Right forelimb (tissue), 1 donor: ENCODE data around the gene AGTRAP.

Experiments used
- DNase-seq: peaks from one replicate; pipeline ENCODE4 v3.0.0-alpha.2; 2018

Gene AGTRAP

DNA sequence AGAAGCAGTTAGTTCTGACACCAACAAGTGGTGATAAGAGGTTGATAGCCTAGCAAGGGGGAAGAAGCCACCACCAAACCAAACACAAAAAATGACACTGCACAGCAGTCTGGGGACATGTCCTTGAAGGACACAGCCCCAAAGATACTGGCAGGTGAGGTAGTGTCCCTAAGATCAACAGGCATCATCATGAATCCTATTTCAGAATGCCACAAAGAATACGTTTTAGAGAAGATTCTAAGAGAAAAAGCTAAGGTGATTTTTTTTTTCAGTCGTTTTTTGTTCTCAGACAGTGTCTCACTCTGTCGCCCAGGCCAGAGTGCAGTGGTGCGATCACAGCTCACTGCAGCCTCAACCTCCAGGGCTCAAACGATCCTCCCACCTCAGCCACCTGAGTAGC lies 50.2 kb downstream of the AGTRAP start:
- no peak for DNase-seq

DNA sequence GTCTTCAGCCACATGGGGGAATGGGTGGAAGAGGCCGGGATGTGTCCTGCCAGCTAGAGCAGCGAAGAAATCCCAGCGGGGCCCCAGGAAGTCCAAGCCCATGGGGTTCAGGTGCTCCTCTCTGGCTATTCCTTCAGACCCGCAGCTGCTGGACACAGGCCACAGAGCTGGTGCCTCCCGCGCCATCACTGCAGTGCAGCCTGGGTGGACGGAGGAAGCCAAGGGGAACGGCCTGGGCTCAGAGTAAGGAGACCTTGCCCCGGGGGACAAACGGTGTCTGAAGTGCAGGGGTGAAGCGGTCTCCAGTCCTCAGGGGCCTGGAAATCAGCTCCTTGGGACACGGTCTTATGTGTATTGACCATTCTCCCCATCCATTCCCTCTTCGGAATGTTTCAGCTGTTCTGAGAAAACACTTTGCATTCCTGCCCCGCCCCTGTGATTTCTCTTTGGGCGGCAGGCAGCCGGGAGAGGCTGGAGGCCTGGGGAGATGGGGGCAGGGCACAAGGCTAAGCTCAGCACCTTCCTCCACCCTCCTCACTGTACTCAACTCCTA lies 51.4 kb downstream of the AGTRAP start:
- no peak for DNase-seq

DNA sequence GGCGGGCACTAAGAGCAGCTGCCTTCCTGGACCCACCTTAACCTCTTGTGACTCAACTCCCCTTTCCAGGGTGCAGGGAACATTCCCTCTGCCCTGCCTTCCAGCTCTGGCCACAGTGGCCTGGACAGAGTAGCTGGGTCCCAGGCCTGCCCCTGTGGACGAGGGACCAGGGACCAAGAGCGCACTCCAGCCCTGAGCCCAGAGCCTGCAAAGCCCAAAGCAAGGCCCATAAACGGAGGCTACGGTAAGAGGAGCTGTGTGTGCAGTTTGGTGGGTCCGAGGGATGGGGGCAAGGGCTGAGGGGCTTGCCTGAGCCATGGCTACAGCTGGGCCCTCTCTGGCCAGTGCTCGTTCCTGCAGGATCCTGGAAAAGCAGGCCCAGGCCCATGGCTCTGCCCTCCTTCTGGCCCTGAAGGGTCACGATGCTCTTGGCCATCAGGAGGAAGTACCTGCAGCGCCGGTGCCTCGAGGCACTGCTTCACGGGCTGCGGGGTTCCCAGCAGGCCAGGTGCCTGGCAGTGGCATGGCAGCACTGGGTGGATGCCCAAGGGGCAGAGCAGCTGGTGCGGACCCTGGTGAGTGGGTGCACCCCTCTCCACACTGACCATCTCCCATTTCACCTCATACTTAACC lies 52.0 kb downstream of the AGTRAP start:
- DNase-seq = no peak

DNA sequence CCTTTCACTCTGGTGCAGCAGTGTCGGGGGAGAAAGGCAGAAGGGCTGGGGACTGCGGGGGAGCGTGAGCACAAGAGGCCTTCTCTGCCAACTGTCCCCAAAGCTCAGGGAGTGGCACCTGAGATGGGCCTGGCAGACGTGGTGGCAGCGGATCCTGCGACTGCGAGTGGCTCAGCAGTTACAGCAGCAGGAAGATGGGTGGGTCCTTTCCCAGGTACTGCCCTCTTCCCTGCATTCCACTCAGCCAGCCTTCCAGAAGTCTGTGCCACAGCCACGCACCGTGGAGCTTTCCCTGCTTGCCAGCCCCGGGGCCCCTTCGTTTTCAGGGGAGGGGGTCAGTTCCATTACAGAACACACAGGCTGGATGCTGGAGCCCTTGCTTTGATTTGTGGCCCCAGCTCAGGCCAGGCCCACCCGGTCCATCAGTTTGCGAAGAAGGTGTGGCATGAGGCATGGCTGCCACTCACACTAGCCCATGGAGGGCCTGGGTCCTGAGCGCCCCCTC lies 52.7 kb downstream of the AGTRAP start:
- no peak for DNase-seq

GRCh38 chr1:11789126-11790067 lies 53.5 kb downstream of the AGTRAP start:
- DNase-seq = no peak

GRCh38 chr1:11790101-11790879 lies 54.4 kb downstream of the AGTRAP start:
- DNase-seq = no peak

GRCh38 chr1:11790880-11791715 lies 55.2 kb downstream of the AGTRAP start:
- DNase-seq = peak; percentile 73

GRCh38 chr1:11792106-11792505 lies 56.2 kb downstream of the AGTRAP start:
- no peak for DNase-seq

- no peak for DNase-seq
These were observed 57.9 kb downstream of the AGTRAP start for GRCh38 chr1:11793819-11794218.

- DNase-seq = no peak
These were observed 58.7 kb downstream of the AGTRAP start for GRCh38 chr1:11794446-11795237.

- no peak for DNase-seq
These were observed 59.4 kb downstream of the AGTRAP start for GRCh38 chr1:11795238-11795890.

DNA sequence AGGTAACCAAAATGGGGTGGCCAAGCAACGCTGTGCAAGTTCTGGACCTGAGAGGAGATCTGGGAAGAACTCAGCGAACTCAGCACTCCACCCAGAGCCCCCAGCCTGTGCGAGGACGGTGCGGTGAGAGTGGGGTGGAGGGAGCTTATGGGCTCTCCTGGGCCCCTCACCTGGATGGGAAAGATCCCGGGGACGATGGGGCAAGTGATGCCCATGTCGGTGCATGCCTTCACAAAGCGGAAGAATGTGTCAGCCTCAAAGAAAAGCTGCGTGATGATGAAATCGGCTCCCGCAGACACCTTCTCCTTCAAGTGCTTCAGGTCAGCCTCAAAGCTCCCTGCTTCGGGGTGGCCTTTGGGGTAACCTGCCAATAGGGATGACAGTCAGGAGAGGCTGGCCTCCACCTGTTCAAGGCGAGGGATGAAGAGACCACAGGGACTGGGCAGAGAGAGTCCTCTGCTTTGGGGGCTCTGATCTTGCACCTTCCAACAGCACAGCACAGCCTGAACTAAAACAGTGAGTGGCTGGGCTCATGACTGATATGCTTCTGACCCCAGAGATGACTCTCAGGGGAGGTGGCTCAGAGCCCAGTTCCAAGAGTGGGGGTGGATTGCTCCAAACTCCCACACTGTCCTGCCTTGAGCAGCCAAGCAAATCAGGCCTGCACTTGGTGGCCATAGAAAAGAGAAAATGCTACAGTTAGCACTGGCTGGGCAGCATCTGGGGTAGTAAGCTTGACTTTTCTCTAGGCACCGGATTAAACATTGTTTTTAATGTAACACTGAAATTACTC lies 60.3 kb downstream of the AGTRAP start:
- DNase-seq = no peak

DNA sequence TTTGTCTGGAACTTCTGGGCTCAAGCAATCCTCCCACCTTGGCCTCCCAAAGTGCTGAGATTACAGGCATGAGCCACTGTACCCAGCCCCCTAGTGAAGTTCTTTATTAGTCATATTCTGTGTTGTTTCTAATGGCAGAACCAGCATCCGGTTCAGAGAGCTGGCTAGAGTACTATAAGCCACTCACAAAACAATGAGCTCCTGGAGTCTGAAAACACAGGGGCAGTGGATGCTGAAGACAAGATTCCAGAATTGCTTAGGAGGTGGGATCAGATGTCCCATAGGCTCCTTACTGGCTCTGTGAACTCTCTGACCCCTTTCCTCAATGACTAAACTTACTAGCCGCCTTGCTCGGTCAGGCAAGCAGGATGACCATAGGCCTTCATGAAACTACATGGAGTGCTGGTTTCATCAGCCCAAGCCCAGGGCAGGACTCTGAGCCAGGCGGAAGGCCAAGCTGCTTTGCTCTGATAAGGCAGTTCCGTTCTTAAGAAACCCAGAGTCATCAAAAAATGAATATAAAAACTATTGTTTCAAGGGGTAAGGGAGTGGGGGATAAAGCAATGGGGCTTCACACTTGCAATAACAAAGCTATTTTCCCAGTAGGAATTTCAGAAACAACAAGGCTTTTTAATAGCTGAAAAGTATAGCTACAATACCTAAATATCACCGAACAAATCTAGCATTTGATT lies 61.7 kb downstream of the AGTRAP start:
- no peak for DNase-seq

DNA sequence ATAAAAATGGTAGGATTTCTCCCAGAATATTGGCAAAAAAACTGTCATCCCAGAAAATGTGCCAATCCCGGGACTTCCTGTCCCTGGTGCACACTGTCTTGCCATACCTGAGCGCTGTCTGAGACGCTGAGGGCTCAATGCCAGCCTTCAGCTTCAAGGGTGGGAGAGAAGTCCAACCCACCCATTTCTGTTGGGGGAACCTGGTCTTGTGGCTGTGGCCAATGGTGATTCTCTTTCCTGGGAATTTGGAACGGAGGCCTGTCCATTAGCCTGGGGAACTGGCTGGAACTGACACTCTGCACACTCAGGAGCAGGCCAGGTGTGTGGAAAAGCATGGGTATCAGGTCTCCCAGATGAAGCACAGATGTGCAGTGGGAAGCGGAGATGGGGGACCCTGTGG lies 63.2 kb downstream of the AGTRAP start:
- no peak for DNase-seq

DNA sequence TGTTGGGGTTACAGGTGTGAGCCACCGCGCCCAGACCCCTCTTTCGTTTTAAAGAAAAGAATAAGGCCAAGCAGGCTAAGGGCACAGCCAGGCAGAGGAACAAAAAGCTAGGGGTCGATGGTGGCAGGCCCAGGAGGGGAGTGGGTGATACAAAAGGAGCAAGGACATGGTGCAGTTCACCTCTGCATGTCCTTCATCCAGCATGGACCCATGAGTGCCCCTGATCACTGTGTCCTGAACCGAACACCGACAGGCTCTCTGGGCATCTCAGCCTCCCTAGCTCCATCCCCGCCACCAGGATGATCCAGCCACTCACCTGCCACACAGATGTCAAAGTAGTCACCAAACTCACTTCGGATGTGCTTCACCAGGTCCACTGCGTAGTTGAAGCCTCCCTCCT lies 64.0 kb downstream of the AGTRAP start:
- DNase-seq = no peak

- no peak for DNase-seq
These were observed 64.4 kb downstream of the AGTRAP start for GRCh38 chr1:11800391-11800755.
